Cerebellar nuclear complex (tissue), 1 donor: ENCODE data around the gene ARHGEF6.

Source experiments
- DNase-seq, 2 experiments: peaks; one replicate each; lab custom pipeline; 2025; lab: John Stamatoyannopoulos, UW

The ARHGEF6 gene

GRCh38 chrX:136745215-136746173 lies 35.2 kb downstream of the ARHGEF6 start:
- no peak for DNase-seq

GRCh38 chrX:136742721-136743379 lies 37.9 kb downstream of the ARHGEF6 start:
- DNase-seq, result no peak

- DNase-seq, result no peak
These were observed 42.5 kb downstream of the ARHGEF6 start for GRCh38 chrX:136738049-136738729.

- DNase-seq, result no peak
These were observed 44.0 kb downstream of the ARHGEF6 start for GRCh38 chrX:136736690-136737089.

- DNase-seq, result no peak
These were observed 45.1 kb downstream of the ARHGEF6 start for GRCh38 chrX:136735601-136736000.

GRCh38 chrX:136733613-136734012 lies 47.1 kb downstream of the ARHGEF6 start:
- no peak for DNase-seq

- DNase-seq, result no peak
These were observed 48.9 kb downstream of the ARHGEF6 start for GRCh38 chrX:136731798-136732197.

GRCh38 chrX:136731207-136731782 lies 49.4 kb downstream of the ARHGEF6 start:
- no peak for DNase-seq

- DNase-seq, result no peak
These were observed 52.3 kb downstream of the ARHGEF6 start for GRCh38 chrX:136728393-136728792.

GRCh38 chrX:136725441-136726104 lies 55.2 kb downstream of the ARHGEF6 start:
- DNase-seq, result no peak

GRCh38 chrX:136718091-136718490 lies 62.6 kb downstream of the ARHGEF6 start:
- no peak for DNase-seq

GRCh38 chrX:136714626-136715599 lies 65.8 kb downstream of the ARHGEF6 start:
- DNase-seq, result no peak

- DNase-seq, result no peak
These were observed 68.0 kb downstream of the ARHGEF6 start for GRCh38 chrX:136712650-136713310.

GRCh38 chrX:136711147-136711546 lies 69.6 kb downstream of the ARHGEF6 start:
- DNase-seq, result no peak

GRCh38 chrX:136710325-136710951 lies 70.3 kb downstream of the ARHGEF6 start:
- DNase-seq, result no peak

GRCh38 chrX:136708348-136708747 lies 72.4 kb downstream of the ARHGEF6 start:
- DNase-seq, result no peak

- DNase-seq, result no peak
These were observed 83.6 kb downstream of the ARHGEF6 start for GRCh38 chrX:136697156-136697555.

- DNase-seq, result no peak
These were observed 86.2 kb downstream of the ARHGEF6 start for GRCh38 chrX:136694431-136695087.

- no peak for DNase-seq
These were observed 88.5 kb downstream of the ARHGEF6 start for GRCh38 chrX:136692271-136692670.
